Activated effector memory CD4-positive, alpha-beta T cell treated with anti-CD3 and anti-CD28 coated beads, Interleukin-2, amount 50 U/mL, for 16 hours (primary cell): ENCODE measurements around the gene TXNDC5.
"Not testable (repeated sequence)": the region's sequence is repeated elsewhere in the genome, so short reads cannot be mapped to it uniquely, and the experiment has no call there.

ENCODE experiments used
- DNase-seq: peaks from one replicate; pipeline ENCODE4 v3.0.0-alpha.2; 2020

TXNDC5 gene

DNA sequence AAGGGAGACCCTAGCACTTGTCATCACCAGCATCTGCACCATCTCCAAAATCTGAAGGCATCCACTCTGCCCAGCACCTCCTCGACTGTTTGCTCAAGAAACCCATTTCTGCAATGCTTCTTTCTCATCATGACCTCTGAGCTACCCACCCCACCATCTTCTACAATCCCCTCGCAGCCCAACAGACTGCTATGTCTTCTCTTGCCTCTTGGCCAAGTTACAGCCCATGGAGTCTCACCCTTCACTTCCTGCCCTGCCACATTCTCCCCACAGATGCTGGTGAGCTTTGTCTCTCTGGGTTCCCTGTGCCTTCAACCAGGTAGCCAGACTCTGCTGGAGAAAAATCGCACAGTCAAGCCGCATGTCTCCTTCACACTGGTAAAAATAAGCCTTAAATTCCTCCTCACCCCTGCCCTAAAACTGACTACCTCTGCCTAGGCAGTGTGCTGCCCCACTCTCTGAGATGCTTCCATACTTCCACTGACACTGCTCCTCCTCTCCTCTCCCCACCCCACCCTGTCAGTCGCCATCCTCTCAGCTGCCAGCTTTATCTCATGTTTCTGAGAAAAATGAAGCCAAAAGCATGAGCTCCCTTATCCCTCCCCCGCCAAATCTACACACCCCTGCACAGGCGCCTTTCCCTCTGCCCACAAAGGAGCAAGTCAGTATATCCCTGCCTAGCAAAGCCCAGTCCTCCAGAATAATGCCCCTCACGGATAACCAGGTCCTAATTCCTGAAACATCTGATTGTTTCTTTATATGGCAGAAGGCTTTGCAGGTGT lies 2.3 kb upstream of the TXNDC5 start:
- no peak for DNase-seq

DNA sequence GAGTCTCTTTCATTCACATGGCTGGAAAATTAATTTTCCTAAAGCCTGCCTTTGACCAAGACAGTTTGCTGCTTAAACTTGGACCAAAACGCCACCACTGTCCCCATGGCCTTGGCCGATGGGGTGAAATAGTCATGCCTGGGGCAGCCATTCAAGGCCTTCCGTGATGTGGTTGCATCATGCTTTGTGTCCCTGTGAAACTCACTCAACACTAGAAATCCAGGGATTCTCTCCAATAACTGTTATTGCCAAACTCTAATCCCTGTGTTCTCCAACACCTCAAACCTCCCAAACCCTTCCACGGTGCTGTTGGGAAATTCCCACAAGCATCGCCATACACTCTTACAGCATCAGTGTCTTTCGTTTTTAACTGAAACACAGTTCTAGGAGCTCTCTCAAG lies 1.4 kb upstream of the TXNDC5 start:
- DNase-seq, result no peak

DNA sequence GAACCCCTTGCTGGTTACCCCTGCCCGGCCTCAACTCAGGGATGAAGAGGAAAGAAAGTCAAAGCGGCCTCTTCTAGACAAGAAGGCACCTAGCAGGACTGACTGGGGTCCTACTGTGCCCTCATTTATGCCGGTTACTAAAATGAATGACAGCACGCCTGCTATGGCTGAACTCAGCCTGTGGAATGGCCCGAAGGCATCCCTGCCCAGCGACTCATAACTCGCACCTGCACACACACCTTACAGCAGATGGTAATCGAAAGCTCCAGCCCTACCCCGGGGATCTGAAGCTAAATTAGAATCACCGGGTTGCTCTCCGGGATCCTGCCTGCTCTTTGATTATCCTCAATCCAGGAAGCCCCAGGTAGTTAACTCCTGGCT lies 747 bp upstream of the TXNDC5 start:
- no peak for DNase-seq

DNA sequence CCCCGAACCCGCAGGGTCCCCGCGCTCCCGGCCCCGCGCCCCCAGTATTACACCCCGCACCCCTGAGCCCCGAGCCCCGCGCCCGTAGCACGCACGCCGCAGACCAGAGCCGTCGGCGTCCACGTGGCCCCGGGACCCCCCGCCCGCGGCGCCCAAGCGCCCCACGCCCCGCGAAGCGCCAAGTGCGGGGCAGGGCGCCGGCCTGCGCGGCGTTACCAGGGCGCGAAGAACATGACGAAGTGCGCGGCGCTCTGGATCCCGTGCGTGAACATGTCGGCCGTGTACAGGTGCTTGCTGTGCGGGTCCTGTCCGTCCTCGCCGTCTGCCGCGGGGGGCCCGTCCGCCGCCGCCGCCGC lies 312 bp downstream of the TXNDC5 start:
- peak; percentile 68 for DNase-seq

DNA sequence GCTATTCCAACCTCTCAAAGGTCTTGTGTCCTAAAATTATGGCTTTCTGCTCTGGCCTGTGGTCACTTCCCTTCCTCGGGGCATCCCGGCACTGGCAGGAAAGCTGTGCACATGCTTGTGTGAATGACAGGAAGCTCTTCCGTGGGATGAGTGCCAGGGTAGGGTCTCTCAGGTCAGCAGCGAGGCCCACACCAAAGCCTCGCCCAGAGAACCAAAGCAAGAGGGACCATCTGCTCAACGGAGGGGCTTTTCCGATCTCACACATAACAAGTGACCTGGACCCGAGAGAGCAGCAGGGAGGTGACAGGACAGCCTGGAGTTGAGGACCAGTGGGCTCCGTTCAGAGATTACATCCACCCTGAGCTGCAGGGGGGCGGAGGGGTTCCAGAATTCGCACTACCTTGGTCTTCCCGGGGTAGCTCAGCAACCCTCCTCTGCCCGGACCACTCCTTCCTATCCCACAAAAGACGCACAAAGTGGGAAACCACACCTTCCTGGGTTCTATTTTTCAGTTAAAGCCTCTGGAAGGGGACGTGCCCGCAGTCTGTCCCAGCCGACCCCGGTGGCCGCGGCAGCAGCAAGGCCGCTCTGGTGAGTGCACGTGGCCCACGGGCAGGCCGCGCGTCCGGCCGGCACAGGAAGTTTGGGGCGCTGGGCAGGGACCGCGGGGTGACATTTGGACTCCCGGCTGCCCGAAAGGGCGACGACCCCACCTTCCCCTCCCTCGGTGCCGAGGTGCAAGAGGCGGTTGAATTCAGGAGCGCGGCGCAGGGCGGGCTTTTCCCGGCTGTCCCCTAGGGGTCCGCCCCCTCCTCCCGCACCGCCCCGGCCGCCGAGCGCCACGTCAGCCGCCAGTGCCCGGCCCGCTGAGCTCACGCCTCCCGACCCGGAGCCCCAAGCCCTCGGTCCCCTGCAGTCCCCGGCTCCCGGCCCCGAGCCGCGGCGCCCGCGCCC lies 988 bp downstream of the TXNDC5 start:
- peak; percentile 82 for DNase-seq

DNA sequence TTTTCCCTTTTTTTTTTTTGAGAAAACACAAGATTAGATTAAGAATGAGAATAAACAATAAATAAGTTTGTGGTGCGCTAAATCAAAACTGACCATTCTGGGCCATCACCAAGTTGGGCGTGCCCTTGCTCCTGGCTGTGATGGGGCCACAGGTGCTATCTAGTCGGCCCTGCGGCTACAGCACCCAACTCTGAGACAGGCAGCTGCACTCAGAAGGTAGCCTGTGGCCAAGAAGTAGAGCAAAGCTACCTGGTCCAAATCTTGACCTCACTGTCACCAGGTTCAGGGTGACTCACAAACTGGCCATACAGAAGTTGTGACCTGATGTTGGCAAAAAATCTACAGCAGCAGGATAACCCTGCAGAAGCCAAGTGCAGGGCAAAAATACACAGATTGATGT lies 3.4 kb downstream of the TXNDC5 start:
- DNase-seq, result no peak

DNA sequence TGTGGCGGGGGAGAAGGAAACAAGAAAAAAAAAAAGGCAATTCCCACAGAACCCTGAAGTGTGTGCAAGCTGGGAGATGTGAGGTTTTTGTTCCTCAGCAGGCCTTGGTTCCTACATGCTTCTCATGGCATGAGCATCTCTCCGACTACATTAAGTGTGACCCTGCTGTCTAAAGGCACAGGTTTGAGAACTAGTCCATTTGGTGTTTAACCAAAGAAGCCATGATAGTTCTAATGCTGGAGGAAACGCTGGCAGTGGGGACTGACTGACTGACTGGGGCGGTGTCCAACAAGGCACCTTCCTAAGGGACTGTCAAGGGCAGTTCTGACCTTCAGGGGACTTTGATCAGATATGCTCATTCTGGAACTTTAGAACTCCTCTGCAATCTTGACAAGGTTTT lies 3.8 kb downstream of the TXNDC5 start:
- DNase-seq, result no peak

DNA sequence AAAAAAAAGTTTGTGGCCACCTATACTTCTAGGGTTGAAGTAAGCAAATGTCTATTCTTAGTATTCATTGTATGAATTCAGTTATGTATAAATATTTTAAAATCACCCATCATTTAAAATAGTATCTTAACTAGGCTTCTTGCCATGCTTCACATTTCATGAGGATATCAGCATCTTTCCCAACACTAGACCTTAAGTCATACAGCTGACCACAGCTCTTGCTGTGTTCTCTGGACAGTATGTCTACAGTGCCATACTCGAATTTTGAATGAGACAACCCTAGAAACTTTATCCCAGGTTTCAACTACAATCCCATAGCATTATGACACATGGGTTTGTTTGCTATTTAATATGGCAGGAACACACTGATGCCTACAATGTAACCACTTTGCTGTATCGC lies 5.2 kb downstream of the TXNDC5 start:
- no peak for DNase-seq

DNA sequence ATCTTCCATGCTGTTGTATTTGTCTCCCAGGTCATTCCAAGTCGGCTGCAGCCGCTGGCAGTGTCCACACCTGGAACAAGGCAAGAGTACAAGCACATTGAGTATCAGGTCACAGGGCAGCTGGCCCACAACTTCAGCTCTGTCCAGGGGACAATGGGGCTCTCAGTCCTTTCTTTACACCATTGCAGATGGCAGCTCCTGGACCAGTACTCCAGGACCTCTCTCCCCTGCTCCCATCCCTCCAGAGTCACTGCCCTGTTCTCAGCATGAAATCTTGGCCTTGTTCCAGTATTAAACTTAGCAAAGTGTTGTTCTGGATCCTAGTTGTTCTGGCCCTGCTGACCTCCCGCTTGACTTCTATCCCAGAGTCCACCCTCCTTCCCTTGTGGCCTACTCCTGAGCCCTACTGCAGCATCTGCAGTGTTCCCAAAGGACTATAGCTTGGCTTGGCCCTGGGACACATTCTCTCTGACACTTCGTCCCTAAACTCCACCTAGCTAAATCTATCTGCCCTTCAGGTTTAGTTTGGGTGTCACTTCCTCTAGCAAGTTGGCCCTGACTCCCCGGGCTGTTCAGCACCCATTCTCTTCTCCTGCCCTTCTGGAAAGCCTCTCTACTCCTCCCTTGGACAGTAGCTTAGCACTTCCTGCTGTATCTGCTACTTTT lies 5.8 kb downstream of the TXNDC5 start:
- DNase-seq, result no peak

DNA sequence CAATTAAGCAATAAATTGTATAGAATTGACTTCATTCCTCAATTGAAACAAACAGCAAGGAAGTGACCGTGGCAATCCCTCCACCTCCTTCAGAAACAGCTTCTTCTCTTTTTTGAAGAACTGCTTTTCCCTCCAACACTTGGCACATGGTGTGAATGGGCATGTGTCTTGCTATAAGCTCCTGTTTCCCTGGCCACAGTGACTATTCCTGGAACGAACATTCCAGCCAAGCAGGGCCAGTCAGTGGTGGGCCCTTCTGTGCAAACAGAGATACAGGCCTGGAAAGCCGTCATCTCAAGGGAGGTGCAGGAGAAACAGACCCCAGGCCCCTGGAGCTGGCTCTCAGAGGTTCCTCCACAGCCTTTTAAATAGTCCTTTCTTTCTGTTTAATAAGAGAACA lies 6.9 kb downstream of the TXNDC5 start:
- no peak for DNase-seq

DNA sequence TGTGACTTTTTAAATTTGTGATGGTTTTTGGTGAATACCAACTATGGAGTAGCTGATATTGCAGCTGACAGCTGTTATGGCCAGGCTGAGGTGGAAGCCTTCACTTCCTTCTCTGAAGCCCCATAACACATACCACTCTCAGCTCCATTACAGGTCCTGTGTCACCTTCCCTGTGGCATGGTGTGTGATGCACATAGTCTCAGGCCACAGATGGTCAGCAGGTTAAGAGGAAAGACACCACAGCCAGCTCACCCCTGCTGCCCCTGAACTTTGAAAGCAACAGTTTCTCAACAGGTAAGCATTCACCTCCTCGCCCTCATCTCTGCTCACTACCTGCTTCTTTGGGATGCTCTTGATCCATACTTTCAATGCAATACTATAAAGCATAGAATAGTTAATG lies 7.7 kb downstream of the TXNDC5 start:
- DNase-seq, result no peak

DNA sequence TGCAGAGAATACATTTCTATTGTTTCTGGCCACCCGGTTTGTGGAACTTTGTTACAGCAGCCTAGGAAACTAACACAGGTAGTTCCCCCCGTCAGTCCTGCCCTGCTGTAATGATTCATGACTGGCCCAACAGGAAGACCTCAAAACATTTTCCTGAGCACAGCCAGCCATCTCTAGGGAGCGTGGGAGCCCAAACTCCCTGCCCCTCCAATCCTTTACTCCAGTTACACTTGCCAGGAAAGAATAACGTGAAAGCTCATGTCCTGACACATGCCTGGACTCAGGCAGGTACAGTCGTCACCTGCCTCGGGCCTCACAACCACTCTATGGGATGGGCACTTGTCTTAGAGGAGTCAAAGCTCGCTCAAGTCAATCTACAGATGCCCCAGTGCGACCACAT lies 8.4 kb downstream of the TXNDC5 start:
- no peak for DNase-seq

DNA sequence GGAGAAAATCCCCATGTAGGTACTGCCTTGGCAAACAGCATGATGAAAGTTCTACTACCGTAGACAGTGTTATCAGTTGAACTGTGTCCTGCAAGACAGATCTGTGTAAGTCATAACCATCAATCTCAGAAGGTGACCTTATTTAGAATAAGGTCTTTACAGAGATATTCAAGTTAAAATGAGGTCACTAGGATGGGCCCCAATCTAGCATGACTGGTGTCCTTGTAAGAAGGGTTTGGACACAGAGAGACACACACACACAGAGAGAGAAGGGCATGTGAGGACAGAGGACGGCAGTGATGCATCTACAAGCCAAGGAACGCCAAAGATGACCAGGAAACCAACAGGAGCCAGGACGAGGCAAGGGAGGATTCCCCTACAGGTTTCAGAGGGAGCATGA lies 8.8 kb downstream of the TXNDC5 start:
- no peak for DNase-seq

DNA sequence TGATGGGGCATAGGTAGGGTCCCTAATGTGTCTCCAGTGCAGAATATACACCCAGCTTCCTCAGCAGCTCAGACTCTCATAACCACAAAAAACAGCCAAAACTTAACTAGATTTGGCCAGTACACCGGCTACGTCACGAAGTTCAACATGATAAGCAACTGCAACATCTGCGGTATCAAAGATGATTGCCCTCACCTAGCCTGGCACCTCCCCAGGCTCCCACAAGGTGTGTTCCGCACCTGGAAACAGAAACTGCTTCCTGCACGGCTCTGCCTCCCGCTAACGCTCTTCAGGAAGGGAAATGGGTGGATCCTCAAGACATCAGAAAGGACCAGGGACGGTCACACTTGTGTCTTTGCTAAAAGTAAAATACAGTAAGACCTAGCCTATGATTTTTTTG lies 9.5 kb downstream of the TXNDC5 start:
- DNase-seq, result no peak

DNA sequence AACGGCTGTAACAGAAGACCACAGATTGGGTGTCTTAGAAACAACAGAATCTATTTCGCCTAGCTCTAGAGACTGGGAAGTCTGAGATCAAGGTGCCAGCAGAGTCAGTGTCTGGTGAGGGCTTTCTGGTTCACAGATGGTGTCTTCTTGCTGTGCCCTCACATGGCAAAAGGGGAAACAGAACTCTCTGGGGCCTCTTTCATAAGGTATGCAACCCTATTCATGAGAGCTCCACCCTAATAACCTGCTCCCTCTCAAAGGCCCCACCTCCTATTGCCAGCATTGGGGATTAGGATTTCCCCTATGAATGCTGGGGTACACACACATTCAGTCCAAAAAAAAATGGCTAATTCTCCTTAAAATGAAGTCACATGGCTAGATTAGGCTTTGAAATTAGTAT lies 10.0 kb downstream of the TXNDC5 start:
- no peak for DNase-seq

DNA sequence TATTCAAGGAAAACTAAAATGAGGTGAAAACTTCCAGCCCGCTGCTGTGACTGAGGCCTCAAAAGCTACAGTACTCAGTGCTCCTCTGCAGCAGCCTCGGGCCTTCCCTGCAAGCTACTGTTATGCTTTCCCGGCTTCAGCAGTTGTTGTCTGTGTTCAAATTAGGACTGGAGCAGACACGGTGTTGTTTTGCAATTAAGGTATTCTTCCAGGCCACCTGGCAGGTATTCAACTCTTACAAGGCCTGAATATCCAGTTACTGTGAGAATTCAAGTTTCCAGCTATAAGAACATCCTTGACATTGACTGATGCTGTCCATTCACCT lies 10.7 kb downstream of the TXNDC5 start:
- DNase-seq, result no peak

DNA sequence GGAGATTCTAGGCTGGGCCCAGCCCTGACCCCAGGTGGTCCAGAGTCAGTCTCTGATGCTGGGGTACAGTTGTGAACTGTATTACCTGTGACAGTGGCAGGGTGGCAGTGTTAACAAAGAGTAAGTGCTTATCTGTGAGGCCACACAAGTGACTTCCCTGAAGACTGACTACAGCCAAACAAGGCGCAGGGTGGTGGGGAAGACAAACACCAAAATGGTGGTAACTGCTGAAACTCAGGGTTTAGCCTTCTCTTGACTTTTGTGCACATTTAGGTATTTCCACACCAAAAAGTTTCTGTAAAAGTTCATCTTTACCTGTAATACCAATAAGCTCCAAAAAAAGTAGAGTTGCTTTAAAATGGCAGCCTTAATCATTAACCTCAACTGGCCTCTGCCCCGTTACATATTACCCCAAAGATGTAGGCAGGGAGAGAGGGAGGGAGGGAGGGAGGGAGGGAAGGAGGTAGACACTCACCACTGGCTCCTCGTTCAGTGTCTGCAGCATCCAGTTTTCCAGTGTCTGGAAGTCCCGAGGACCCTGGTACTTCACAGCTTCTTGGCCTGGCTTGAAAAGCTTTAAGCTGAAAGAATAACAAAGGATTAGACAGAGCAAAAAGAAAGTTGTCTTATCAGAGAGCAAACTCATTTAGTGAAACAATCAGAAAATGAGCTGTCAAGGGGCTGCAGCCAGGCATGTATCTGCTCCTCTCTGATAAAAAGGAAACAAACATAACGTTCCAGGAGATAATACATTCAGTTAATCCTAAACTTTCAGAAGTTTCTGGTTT lies 11.3 kb downstream of the TXNDC5 start:
- DNase-seq, result no peak

DNA sequence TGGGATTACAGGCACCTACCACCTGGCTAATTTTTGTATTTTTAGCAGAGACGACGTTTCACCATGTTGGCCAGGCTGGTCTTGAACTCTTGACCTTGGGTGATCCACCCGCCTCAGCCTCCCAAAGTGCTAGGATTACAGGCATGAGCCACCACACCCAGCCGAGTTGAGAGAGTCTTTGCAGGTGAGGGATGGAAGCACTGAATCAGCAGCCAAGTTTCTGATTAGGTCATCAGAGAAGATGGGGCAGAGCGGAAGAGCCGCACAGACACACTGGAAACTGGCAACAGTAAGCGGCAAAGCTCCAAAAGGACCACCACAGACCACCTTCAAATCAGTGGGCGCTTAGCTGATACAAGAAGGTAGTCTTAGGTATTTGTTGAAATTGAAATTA lies 12.4 kb downstream of the TXNDC5 start:
- not testable (repeated sequence) for DNase-seq

DNA sequence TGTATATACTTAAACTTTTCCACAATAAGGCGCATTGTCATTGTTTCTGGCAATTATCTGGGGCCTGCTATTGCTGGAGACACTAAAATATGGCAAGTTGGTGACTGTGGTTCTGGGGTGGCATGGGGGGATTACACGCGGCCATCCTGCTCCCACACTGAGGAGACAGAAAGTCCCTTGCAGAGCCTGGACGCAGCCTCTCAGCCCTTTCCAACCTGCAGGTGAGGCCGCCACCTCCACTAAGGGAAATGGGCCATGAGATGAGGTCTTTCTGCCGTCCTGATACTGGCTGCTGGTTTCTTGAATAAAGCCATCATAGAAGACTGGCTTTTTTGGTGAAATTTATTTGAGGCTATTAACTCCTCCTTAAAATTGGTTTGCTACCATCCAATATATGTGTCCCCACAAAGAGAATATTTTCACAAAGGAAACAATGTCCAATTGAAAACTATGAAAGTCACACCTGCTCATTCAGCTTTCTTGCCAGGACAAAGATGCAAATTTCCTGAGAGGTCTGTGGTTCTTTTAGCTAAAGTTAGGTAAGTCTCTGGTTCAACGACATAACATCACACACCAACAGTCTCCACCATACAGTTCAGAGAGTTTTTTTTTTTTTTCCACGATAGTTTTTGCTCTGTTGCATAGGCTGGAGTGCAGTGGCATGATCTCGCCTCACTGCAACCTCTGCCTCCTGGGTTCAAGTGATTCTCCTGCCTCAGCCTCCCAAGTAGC lies 13.0 kb downstream of the TXNDC5 start:
- DNase-seq, result no peak

DNA sequence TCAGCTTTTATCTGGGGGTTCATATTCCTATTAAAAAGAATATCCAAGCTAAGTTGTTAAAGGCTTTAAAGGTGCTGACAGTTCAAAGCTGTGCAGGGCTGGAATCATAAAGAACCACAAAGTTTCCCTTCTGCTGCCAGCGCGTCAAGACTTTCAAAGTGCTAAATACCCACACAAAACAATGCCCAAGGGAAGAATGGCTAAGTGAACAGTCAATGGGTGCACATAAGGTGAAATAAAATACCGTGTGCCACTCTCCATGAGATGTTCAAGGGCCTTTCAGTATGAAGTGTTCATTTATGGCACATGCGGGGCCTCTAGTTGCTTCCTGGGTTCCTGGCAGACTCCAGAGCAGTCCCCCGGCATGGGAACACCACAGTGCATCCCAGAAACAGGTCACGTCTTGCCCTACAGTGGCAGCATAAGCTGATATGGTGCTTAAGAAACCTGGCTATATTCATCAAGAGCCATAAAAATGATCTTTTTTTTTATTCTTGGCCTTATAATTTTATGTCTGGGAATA lies 14.1 kb downstream of the TXNDC5 start:
- DNase-seq, result no peak

DNA sequence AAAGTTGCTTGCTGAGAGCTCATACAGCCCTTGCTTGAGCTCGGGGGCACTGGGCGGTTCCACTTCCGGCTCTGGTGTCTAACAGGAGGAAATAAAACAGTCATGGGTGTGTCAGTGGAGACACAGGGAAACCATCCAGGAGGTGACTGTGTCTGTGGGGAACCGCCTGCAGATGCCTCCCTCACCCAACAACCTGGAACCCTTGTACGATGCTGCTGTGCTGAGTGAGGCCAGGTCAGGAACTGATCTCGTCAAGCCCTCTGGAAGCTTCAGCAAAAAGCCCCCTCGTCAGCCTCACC lies 15.5 kb downstream of the TXNDC5 start:
- DNase-seq, result no peak
